Measurements from ENCODE around the gene PSD4.

Gene PSD4

GRCh38 chr2:113173542-113174375, at the start of gene PSD4:
TSS of gene PSD4 (plus strand) at chr2:113173971. CDS start at chr2:113182457, 8,486 bp downstream.
- peak; percentile 66 to 71 for DNase-seq (ENCODE audit: low read depth in 2 of 2)

DNA sequence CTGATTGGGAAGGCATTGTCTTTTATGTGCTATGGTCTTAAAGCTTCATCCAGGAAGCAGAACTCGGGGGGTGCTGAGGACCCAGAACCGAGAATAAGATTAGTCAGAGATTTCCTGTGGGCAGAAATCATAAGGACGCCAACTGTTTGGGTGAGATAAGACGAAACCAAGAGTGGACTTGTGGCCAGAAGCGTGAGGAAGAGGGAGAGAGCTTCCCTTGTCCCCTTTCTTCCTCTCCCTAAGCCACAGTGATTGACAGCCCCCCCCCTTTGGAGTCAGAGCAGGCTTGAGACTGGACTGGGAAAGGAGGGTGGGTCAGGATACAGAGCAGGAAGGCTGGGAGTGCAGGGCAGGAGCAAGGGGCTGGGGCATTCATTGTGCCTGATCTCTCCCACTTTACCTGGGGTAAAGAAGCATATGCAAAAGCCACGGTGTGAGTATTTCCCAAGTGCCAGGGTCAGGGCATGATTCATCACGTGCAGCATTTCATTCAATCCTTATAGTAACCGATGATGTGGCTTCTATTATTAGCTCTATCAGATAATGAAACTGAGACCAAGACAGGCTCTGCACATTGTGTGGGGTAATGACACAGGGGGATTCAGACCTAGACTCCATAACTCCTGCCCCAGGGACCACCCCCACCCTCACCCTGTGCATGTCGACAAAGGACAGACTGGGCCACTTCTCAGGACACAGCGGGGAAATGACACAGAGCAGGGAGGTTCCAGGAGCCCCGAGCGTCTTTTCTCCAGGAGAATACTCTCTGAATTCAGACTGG, 49.4 kb upstream of the PSD4 start:
- no peak for DNase-seq (ENCODE audit: low read depth in 2 of 2)

- no peak for DNase-seq (ENCODE audit: low read depth in 2 of 2)
These were observed 48.6 kb upstream of the PSD4 start for GRCh38 chr2:113124984-113125855.

GRCh38 chr2:113126845-113127645, 46.7 kb upstream of the PSD4 start, which contains the start of gene IL1RN:
TSS of gene IL1RN (plus strand) at chr2:113127598. CDS start at chr2:113127625, 27 bp downstream.
- DNase-seq (ENCODE audit: low read depth in 2 of 2): no peak

DNA sequence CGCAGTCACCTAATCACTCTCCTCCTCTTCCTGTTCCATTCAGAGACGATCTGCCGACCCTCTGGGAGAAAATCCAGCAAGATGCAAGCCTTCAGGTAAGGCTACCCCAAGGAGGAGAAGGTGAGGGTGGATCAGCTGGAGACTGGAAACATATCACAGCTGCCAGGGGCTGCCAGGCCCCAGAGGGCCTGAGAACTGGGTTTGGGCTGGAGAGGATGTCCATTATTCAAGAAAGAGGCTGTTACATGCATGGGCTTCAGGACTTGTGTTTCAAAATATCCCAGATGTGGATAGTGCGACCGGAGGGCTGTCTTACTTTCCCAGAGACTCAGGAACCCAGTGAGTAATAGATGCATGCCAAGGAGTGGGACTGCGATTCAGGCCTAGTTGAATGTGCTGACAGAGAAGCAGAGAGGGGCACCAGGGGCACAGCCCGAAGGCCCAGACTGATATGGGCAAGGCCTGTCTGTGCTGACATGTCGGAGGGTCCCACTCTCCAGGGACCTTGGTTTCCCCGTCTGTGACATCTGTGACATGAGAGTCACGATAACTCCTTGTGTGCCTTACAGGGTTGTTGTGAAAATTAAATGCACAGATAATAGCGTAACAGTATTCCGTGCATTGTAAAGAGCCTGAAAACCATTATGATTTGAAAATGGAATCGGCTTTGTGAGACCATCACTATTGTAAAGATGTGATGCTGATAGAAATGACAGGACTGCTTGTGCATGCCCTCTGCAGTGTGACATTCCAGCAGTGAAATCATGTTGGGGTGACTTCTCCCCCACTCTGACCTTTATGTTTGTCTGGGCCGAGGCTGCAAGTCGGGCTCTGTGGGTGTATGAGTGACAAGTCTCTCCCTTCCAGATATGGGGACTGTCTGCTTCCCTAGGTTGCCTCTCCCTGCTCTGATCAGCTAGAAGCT, 45.9 kb upstream of the PSD4 start:
- DNase-seq (ENCODE audit: low read depth in 2 of 2): no peak

- DNase-seq (ENCODE audit: low read depth in 2 of 2): no peak
These were observed 44.2 kb upstream of the PSD4 start for GRCh38 chr2:113129519-113130078.

DNA sequence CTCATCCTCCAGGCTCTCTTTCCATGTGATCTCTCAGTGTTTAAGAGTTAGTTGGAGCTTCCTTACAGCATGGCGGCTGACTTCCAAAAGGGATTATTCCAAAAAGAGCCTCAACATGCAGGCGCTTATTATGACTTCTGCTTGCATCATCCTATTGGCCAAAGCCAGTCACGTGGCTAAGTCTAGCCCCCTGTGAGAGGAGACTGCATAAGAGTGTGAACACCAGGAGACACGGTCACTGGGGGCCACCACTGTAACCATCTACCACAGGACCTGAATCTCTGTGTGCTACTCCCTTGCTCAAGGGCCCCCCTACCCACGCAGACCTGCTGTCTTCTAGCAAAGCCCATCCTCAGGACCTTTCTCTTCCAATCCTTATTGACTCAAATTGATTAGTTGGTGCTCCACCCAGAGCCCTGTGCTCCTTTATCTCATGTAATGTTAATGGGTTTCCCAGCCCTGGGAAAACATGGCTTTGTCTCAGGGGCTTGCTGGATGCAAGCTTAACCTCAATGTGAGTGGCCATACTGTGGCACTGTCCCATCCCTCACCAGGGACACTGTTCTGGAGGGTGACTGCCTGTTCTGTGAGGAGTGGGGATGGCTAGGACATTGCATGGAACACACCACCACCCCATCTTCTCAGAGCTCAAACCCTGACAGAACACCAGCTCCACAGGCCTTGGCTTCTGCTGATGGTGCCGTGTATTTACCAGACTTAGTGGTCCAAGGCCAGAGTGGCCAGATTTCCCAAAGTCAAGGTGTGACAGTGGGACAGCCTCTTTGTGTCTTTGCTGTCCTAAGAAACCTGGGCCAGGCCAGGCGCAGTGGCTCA, 42.2 kb upstream of the PSD4 start:
- DNase-seq (ENCODE audit: low read depth in 2 of 2): no peak

GRCh38 chr2:113132414-113133021, 41.3 kb upstream of the PSD4 start:
- no peak for DNase-seq (ENCODE audit: low read depth in 2 of 2)

- no peak for DNase-seq (ENCODE audit: low read depth in 2 of 2)
These were observed 39.8 kb upstream of the PSD4 start for GRCh38 chr2:113133704-113134598.

DNA sequence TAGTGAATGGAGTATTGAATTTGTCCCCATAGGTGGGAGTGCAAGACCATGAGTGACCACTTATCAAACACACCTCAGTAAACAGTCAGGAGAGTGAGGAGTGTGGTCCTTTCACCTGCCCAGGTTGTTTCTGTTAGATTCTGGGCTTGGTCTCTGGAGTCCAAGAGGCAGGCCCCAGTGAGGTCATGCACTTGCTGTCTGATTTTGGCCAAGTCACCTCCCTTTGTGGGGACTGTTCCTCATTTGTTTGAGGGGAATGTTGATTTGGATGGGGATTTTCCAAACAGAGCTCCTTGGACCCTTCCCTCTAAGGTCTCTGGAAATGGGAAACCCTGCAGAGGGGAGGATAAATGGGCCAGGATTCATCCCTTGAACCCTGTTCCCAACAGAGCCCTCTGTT, 39.1 kb upstream of the PSD4 start:
- DNase-seq (ENCODE audit: low read depth in 2 of 2): no peak

- DNase-seq (ENCODE audit: low read depth in 2 of 2): no peak
These were observed 38.5 kb upstream of the PSD4 start for GRCh38 chr2:113135317-113135716.

GRCh38 chr2:113136828-113137775, 36.7 kb upstream of the PSD4 start:
- DNase-seq (ENCODE audit: low read depth in 2 of 2): no peak

DNA sequence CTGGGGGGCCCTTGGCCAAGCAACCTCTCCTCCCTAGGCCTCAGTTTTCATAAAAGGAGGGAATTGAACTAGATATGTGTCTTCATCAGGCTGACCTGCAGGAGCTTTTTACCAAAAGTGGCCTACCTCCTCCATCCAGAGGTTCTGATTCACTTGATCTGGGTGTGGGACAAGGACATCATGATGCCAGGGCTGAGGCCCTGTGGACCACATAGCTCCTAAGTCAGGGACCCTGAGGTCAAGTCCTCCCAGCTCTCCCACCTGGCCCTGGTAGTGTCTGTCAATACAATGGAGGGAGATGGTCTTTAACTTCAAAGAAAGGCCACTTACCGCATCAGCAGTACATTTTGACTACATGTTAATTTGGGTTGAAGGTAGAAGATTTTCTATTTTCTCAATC, 35.9 kb upstream of the PSD4 start:
- DNase-seq (ENCODE audit: low read depth in 2 of 2): no peak

- DNase-seq (ENCODE audit: low read depth in 2 of 2): no peak
These were observed 35.1 kb upstream of the PSD4 start for GRCh38 chr2:113138428-113139322.

GRCh38 chr2:113141451-113141850, 32.3 kb upstream of the PSD4 start:
- DNase-seq (ENCODE audit: low read depth in 2 of 2): no peak
